Sigmoid colon (tissue), 7 donors: Measurements from ENCODE around the gene KDF1. TPM values are rescaled to one million over a fixed set of nuclear protein-coding genes. Genes with fewer than 3 reads are reported as not detected.

ENCODE experiments used
- DNase-seq: peaks from one replicate; pipeline ENCODE4 v3.0.0-alpha.2; 2019
- H3K27ac ChIP-seq, 4 donors: fragments of 200-600 bp; sonication (generic); one replicate each; pipeline ENCODE4 v1.5.1; 2016 to 2019; ENCODE audit warnings: mild to moderate bottlenecking in 1 of 4
- H3K27me3 ChIP-seq, 3 donors: fragments of 200-600 bp; sonication (generic); one replicate each; pipeline ENCODE4 v1.5.1; 2019; ENCODE audit warnings: mild to moderate bottlenecking in 1 of 3
- H3K36me3 ChIP-seq, 4 donors: fragments of 200-600 bp; sonication (generic); one replicate each; pipeline ENCODE4 v1.5.1; 2016 to 2019
- H3K4me1 ChIP-seq, 4 donors: fragments of 200-600 bp; sonication (generic); one replicate each; pipeline ENCODE4 v1.5.1; 2017 to 2019
- H3K4me3 ChIP-seq, 4 donors: fragments of 200-600 bp; sonication (generic); one replicate each; pipeline ENCODE4 v1.5.1; 2017 to 2019; ENCODE audit warnings: mild to moderate bottlenecking in 2 of 4, moderate library complexity in 1 of 4
- H3K9me3 ChIP-seq, 4 donors: fragments of 200-600 bp in 3 of 4; sonication (generic) in 3 of 4; one replicate each; pipeline versions ENCODE4 v1.5.1 to v1.6.1; 2013 to 2019
- CTCF ChIP-seq, 4 experiments: fragments of 450-650 bp in 3 of 4; fragments of 200-600 bp in 1 of 4; IDR thresholded peaks; one replicate each; pipeline ENCODE4 v1.5.1; 2016 to 2019; ENCODE audit warnings: antibody characterized with exemption in 4 of 4, mild to moderate bottlenecking in 3 of 4, moderate library complexity in 2 of 4
- EP300 ChIP-seq, 4 donors: sonication (generic); formaldehyde crosslinking; IDR thresholded peaks; one replicate each; pipeline ENCODE4 v1.6.1; 2017; ENCODE audit warnings: antibody characterized with exemption in 4 of 4
- POLR2A ChIP-seq, 2 donors: fragments of 450-650 bp; IDR thresholded peaks; one replicate each; pipeline ENCODE4 v1.6.1; 2016; ENCODE audit warnings: antibody characterized with exemption in 2 of 2, mild to moderate bottlenecking in 2 of 2, moderate library complexity in 2 of 2
- POLR2AphosphoS5 ChIP-seq, 4 donors: sonication (generic); formaldehyde crosslinking; IDR thresholded peaks; one replicate each; pipeline ENCODE4 v1.6.1; 2017; ENCODE audit warnings: antibody characterized with exemption in 4 of 4
- WGBS, 2 donors: extraction: QIAGEN DNeasy Blood & Tissue Kit; methylation state at CpG; one replicate each; pipeline ENCODE4 v1.1.7; 2013; 5-methylcytosine and 5-hydroxymethylcytosine counted together
- intact Hi-C: fragments of 100-400 bp; cut with DNase I; formaldehyde crosslinking; loops from one replicate; pipeline ENCODE4 v1.15.1; 2023
- polyA plus RNA-seq, 3 donors: library from polyadenylated mRNA; stranded (reverse); fragments of 200-250 nt; gene quantifications; one replicate each; pipeline ENCODE4 v1.2.3, GENCODE V29; 2013
- total RNA-seq, 4 donors: library from RNA; depleted of rRNA; stranded (reverse); fragments of >200 nt; gene quantifications; one replicate each; pipeline ENCODE4 v1.1.0, GENCODE V29; 2016
- donor health status: healthy with polysubstance abuse.
- donor health status: Bipolar disorder and iron deficiency.
- donor health status: healthy.

KDF1 gene
- total and polyA plus RNA-seq, 7 donors: 15.0 to 26.8 (median 20.4) TPM; not detected in 4

GRCh38 chr1:27005648-27006496 is 45.6 kb upstream of the KDF1 start:
- Histone ChIP-seq H3K36me3 (peaks cover 8 to 33% (median 16%) of the 10 kb centered on the region in 4 donors), H3K9me3 (no peaks in the 10 kb centered on the region), H3K27ac (peak overlapping the region; percentile 87 to 98 (median 97)), H3K4me3 (no peak overlapping the region), H3K27me3 (no peaks in the 10 kb centered on the region), H3K4me1 (peaks cover 0 to 98% (median 96%) of the 10 kb centered on the region in 4 donors)
- DNase-seq: no peak
- intact Hi-C loops: no loop called here
- 94 to 95% methylated on average over 48 of the region's 48 CpGs for WGBS, 2 donors
- TF ChIP-seq CTCF (IDR thresholded peaks at IDR 0.05) (no peak), EP300 (IDR thresholded peaks at IDR 0.05) (no peak), POLR2A (IDR thresholded peaks at IDR 0.05) (no peak), POLR2AphosphoS5 (IDR thresholded peaks at IDR 0.05) (no peak)

DNA sequence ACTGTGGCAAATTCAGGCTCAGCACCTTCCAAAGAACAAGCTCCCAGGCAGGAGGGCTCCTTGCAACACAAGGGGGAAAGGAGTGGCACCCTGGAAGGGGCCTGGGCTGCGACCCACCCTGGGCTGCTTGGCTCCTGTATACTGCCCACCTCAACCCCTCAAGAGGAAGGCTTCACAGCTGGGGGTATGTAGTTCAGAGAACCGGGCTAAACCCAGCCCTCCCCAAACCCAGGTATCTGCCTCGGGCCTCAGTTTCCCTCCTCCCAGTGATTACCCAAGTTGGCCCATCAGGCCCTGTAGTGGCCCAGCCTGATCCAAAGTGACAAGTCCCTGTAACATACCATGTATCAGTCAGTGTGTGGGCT is 44.9 kb upstream of the KDF1 start:
- Histone ChIP-seq H3K36me3 (peaks cover 8 to 33% (median 16%) of the 10 kb centered on the region in 4 donors), H3K9me3 (no peaks in the 10 kb centered on the region), H3K4me1 (peaks cover 0 to 98% (median 97%) of the 10 kb centered on the region in 4 donors), H3K27me3 (no peaks in the 10 kb centered on the region), H3K4me3 (no peak overlapping the region), H3K27ac (peak overlapping the region; percentile 87 to 98 (median 97))
- no peak for DNase-seq
- 92 to 95% methylated on average over 3 of the region's 3 CpGs for WGBS, 2 donors
- intact Hi-C loops: no loop called here
- TF ChIP-seq POLR2A (IDR thresholded peaks at IDR 0.05): no peak
- TF ChIP-seq POLR2AphosphoS5 (IDR thresholded peaks at IDR 0.05): no peak
- TF ChIP-seq CTCF (IDR thresholded peaks at IDR 0.05): no peak

- no peak overlapping the region for H3K4me3 ChIP-seq
- peak; percentile 85 for DNase-seq
- intact Hi-C loops: no loop called here
- peaks cover 8 to 33% (median 16%) of the 10 kb centered on the region in 4 donors for H3K36me3 ChIP-seq
- TF ChIP-seq POLR2AphosphoS5 (IDR thresholded peaks at IDR 0.05) (peak in 3 of 4 donors; percentile 22 to 25 (median 24)), EP300 (IDR thresholded peaks at IDR 0.05) (no peak), CTCF (IDR thresholded peaks at IDR 0.05) (no peak), POLR2A (IDR thresholded peaks at IDR 0.05) (no peak)
- peak overlapping the region; percentile 87 to 98 (median 97) for H3K27ac ChIP-seq
- peaks cover 0 to 98% (median 97%) of the 10 kb centered on the region in 4 donors for H3K4me1 ChIP-seq
- WGBS, 2 donors: 77 to 84% methylated on average over 10 of the region's 10 CpGs
- no peaks in the 10 kb centered on the region for H3K27me3 ChIP-seq
- no peaks in the 10 kb centered on the region for H3K9me3 ChIP-seq
Observed at GRCh38 chr1:27004471-27005165, 44.4 kb upstream of the KDF1 start.

- peak overlapping the region; percentile 87 to 98 (median 97) for H3K27ac ChIP-seq
- no peaks in the 10 kb centered on the region for H3K27me3 ChIP-seq
- TF ChIP-seq CTCF (IDR thresholded peaks at IDR 0.05) (no peak), POLR2AphosphoS5 (IDR thresholded peaks at IDR 0.05) (peak in 2 of 4 donors; percentile 14 to 16)
- H3K36me3 ChIP-seq: peaks cover 8 to 33% (median 16%) of the 10 kb centered on the region in 4 donors
- intact Hi-C loops: no loop called here
- no peak for DNase-seq
- peaks cover 0 to 98% (median 96%) of the 10 kb centered on the region in 4 donors for H3K4me1 ChIP-seq
- 90 to 91% methylated on average over 7 of the region's 7 CpGs for WGBS, 2 donors
- H3K4me3 ChIP-seq: no peak overlapping the region
- no peaks in the 10 kb centered on the region for H3K9me3 ChIP-seq
Observed at GRCh38 chr1:27003745-27004470, 43.6 kb upstream of the KDF1 start.
